K562 (cell line): ENCODE results near the gene SVIL.

Source experiments
- CUX1 ChIP-seq: fragments of 200-800 bp; sonication (Bioruptor generic); IDR thresholded peaks from 2 replicates; pipeline ENCODE4 v1.6.1; 2016; ENCODE audit warnings: missing genetic modification characterization, missing compliant biosample characterization
- HDAC6 ChIP-seq: IDR thresholded peaks from 2 replicates; pipeline ENCODE4 v1.6.1; 2012; ENCODE audit warnings: low read depth, mild to moderate bottlenecking, control low read depth, inconsistent platforms, low read length, moderate library complexity

- TF ChIP-seq CUX1 (CRISPR knock-in tag): no peak
- no peak for TF ChIP-seq HDAC6
Measured at GRCh38 chr10:29408847-29409240, 225.9 kb downstream of the SVIL start.
